HG03135 (cell line): ENCODE data around the gene ROR2.
"Not testable (repeated sequence)": the region's sequence is repeated elsewhere in the genome, so short reads cannot be mapped to it uniquely, and the experiment has no call there.

Source experiments
- ATAC-seq: cut with Tn5 transposase; IDR thresholded peaks from one replicate; pipeline ENCODE4 v1.9.1; 2021; ENCODE audit warnings: mild to moderate bottlenecking, moderate library complexity; ENCODE audit not compliant: unreplicated experiment

Gene ROR2

DNA sequence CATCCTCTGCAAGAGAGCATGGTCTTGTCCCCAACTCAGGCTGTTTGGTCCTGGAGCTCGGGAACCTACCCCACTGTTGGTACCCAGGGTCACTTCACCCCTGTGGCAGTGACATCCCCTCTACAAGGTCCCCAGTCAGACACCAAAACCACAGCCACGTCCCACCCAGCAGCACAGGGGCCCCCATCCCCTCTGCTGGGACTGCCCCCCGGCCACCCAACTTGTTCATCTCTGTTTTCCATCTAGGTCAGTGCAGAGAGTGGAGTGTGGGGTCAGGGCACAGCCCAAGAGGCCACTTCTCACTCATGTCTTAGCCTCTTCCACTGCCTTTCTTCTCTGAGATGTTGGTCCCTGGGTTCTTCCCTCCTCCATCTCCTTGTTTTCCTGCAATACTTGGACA lies 292.5 kb downstream of the ROR2 start:
- ATAC-seq, result no peak

DNA sequence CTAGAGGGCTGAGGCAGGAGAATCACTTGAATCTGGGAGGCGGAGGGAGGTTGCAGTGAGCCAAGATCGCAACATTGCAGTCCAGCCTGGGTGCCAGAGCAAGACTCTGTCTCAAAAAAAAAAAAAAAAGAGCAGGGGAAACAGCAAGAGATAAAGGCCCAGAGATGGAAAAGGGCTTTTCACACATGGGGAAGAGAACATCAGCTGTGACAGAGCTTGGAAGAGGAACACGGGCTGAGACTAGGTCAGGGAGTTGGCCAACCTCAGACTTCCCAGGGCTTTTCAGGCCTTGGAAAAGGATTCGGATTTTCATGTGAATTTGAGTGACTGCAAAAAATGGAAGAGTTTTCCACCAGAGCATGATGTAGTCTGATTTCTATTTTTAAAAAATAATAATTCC lies 294.4 kb downstream of the ROR2 start:
- ATAC-seq, result no peak

DNA sequence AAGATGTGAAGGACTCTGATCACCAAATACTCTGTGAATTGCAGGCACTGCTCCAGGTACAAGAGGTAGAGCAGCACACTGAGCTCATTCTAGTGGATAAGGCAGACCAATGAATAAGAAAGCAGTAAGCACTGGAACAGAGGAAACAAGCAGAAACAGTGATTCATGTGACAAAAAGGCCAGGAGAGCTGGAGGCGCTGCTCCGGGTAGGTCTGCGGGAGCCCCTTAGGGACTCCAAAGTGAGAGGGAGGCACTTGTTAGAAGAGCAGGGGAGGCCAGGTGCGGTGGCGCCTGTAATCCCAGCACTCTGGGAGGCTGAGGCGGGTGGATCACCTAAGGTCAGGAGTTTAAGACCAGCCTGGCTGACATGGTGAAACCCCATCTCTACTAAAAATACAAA lies 294.8 kb downstream of the ROR2 start:
- ATAC-seq, result no peak

DNA sequence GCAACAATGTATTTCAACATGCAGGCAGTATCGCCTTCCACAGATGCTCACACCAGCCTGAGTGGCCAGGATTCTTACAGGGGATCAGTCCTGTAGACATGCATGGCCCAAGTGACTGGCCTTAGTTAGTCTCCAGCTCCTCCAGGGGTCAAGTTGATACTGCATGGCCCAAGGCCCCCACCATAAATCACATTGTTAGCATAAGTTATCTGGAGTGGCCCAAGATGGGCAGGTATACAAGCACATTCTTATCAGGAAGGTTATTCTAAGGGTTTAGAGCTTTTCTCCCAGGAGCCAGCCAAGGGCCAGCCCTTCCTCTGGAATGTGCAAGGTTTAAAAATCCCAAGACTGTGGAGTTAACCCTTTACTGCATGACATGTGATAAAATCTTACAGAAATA lies 295.5 kb downstream of the ROR2 start:
- ATAC-seq, result no peak

DNA sequence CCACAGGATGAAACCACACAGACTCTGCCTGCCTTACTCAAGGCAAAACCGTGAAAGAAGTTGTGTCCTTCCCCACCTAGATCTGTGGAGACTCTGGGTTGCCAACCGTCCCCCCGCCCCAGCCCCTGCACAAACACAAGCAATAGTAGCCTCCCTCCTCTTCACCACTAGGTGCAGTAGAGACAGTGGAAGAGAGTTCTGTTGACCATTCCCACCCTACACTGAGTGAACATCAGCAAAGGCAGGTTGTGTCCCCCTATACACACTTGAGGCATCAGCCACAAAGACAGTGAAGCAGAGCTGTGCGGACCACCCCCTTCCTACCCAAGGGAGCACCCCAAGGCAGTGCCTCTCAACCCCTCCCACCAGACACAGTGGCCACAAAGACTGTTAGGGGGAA lies 302.7 kb downstream of the ROR2 start:
- ATAC-seq, result no peak

DNA sequence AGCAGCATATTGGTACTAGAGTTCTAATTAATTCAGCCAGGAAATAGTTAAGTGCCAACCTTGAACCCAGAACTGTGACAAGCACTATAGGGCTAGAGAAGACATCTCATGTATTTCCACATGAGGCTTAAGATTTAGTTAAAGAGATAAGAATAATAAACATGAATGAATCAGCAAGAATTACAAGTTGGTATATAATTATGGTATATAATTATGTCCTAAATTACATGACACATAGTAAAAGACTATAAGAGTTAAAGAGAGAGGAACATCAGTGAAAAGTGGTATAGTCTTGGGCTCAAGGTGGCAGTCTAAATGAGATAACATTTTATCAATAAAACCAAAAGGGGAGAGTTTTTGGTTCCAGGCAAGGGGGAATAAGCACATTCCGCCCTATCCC lies 303.3 kb downstream of the ROR2 start:
- ATAC-seq, result no peak

DNA sequence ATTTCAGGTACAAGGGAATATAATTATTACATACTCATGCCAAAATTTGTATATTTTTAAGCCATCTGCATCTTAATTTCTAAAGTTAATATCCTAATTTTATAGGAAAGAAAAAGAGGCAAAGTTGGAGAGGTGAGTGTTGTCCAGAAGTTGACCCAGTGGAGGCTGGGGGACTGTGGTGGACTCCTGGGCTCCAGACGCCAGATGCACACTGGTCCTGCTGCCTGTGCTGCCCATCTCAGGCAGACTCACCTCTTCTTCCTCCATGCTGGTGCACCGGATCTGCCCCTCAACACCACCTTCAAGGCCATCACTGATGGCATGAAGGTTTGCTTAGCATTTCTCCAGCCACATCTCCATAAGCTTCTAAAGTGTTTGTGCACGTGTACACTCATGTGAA lies 305.6 kb downstream of the ROR2 start:
- no peak for ATAC-seq

DNA sequence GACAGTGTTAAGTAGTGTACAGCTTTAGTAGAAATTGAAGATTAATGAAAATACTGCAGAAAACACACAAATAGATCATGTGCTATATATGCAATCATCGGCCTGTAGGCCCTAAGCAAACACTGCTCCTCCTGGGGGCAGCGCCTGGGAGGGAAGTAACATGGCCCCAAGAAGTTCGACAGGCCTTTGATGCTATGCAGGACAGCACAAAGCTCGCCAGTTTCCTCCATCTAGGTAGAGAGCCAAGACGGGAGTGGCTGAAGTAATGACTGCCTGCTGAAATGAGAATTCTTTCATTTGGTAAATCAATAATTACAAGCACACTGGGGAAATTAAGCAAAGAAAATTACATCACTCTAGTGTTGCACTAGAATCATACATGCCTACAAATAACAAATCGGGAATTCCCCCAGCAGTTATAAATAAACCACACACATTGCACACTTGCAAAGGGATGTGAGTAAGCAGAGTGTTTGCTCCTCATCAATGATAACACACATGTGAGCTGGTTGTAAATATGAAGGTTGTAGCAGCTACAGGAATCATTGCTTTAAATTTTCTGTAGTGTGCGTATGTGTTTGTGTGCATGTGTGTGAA lies 306.4 kb downstream of the ROR2 start:
- ATAC-seq, result no peak

DNA sequence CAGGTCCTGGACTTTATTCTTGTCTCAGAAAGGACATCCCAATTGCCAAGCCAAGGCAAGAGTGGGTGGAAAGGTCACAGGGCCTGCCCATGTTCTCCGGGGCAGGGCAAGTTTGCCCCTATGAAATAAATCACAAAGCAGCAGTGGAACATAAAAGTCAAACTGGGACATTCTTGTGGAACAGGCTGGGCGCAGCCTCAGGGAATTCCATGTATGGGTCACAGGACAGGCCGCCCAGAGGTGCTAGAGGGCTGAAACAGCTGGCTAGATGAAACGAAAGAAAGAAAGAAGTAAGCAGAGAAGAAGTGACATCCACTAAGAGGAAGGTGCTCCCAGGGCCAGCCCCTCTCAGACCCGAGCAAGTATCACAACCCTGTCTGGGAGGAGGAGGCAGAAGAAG lies 307.3 kb downstream of the ROR2 start:
- no peak for ATAC-seq

DNA sequence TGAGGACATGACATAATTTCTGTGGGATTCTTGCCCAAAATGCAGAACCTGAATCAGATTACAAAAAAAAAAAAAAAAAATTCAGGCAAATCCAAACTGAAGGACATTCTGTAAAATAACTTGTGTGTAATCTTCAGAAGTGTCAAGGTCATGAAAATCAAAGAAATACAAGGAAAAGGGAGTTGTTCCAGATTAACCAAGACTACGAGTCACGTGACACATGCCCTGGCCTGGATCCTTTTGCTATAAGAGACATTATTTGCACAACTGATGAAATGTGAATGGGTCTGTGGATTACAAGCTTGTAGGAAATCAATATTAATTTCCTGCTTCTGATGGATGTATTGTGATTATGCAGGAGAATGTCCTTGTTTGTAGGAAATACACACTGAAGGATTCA lies 309.6 kb downstream of the ROR2 start:
- ATAC-seq, result no peak

DNA sequence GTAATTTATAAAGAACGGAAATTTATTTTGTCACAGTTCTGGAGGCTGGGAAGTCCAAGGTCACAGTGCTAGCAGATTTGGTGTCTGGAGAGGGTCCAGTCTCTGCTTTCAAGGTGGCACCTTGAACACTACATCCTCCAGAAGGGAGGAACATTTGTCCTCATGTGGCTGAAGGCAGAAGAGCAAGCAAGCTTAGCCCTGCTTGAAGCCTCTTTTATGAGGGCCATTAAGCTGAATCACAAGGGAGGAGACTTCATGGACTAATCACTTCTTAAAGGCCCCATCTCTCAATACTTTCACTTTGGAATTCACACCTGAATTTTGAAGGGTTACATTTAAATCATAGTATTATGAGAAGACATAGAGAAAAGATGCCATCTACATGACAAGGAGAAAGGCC lies 311.0 kb downstream of the ROR2 start:
- no peak for ATAC-seq

DNA sequence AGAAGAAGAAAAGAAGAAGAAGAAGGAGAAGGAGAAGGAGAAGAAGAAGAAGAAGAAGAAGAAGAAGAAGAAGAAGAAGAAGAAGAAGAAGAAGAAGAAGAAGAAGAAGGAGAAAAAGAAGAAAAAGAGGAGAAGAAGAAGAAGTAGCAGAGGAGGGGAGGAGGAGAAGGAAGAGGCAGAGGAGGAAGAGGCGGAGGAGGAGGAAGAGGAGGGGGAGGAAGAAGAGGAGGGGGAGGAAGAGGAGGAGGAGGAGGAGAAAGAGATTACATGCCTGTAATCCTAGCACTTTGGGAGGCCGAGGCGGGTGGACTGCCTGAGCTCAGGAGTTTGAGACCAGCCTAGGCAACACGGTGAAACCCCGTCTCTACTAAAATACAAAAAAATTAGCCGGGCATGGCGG lies 315.2 kb downstream of the ROR2 start:
- ATAC-seq, result not testable (repeated sequence)

DNA sequence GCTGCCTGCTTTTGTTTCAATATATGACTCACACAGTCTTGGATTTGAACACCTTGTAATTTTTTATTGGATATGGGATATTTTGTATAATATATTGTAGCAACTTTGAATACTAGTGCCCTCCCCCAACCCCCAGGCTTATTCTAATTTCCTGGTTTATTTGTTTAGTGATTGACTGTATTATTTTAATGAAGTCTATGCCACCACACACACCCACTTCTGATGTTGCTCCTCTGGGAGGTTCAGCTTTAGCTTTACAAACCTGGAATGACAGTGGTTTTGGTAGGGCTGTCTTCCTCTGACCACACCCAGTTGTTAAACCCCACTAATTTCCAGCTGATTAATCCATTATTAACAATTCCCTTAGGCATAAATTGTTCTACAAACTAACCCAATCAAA lies 320.3 kb downstream of the ROR2 start:
- no peak for ATAC-seq

DNA sequence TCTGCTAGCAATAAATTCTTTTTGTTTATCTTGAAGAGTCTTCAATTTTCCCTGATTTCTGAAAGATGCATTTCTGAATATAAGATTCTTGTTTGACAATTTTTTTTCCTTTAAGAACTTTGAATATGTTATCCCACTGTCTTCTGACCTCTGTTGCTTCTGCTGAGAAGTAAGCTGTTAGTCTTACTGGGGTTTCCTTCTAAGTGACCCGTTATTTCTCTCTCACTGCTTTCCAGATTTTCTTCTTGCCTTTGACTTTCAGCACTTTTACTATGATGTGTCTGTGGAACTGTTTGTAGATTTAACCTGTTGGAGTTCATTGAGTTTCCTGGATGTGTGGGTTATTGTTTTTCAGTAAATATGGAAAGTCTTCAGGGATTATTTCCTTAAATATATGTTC lies 321.1 kb downstream of the ROR2 start:
- no peak for ATAC-seq

DNA sequence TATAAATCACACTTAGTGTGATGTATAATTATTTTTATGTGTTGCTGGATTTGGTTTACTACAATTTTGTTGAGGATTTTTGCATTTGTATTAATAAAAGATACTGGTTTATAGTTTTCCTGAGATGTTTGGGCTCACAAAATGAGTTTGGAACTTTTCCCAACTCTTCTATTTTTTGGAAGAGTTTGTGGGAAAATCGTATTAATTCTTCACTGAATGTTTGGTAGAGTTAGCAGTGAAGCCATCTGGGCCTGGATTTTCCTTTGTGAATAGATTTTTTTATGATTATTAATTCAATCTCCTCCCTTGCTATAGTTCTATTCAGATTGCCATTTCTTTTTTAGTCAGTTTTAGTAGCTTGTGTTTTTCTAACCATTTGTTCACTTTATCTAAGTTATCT lies 324.7 kb downstream of the ROR2 start:
- ATAC-seq, result no peak

DNA sequence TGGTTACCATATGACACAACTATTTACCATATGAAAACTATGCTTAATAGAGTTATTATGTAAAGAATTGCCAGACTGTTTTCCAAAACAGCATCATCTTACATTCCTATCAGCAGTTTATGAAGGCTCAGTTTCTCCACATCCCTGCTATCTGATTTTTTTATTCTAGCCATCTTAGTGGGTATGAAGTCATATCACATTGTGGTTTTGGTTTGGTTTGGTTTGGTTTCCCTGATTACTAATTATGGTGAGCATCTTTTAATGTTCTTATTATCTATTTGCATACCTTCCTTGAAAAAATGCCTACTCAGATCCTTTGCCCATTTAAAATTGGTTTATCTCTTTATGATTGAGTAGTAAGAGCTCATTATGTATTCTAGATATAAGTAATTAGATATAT lies 327.0 kb downstream of the ROR2 start:
- no peak for ATAC-seq

DNA sequence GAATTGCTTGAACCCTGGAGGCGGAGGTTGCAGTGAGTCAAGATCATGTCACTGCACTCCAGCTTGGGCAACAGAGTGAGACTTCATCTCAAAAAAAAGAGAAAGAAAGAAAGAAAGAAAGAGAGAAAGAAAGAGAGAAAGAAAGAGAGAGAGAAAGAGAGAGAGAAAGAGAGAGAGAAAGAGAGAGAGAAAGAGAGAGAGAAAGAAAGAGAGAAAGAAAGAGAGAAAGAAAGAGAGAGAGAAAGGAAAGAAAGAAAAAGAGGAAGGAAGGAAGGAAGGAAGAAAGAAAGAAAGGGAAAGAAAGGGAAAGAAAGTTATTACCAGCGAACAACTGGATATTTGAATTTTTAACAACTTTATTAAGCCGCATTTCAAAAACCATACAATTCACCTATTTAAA lies 327.9 kb downstream of the ROR2 start:
- ATAC-seq, result not testable (repeated sequence)

DNA sequence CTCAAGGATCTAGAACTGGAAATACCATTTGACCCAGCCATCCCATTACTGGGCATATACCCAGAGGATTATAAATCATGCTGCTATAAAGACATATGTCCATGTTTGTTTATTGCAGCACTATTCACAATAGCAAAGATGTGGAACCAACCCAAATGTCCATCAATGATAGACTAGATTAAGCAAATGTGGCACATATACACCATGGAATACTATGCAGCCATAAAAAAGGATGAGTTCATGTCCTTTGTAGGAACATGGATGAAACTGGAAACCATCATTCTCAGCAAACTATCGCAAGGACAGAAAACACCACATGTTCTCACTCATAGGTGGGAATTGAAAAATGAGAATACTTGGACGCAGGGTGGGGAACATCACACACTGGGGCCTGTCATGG lies 336.0 kb downstream of the ROR2 start:
- not testable (repeated sequence) for ATAC-seq

DNA sequence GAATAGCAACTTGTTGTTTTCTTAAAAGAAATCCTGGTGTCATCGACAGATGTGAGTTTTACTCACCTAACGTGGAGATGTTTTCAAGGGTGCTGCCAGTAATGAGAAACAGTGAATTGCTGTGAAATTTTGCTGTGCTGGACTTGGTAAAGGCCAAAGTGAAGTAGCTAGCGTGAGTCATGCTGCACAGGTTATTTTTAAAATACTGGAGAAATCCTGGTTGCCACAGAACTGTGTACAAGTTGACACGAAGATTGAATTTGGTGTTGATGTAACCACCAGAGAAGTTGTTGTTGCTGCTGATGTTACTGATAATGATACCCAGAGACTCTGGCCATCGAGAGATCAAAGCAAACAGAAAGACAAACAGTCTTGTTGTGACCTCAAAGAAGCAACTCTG lies 338.4 kb downstream of the ROR2 start:
- no peak for ATAC-seq

DNA sequence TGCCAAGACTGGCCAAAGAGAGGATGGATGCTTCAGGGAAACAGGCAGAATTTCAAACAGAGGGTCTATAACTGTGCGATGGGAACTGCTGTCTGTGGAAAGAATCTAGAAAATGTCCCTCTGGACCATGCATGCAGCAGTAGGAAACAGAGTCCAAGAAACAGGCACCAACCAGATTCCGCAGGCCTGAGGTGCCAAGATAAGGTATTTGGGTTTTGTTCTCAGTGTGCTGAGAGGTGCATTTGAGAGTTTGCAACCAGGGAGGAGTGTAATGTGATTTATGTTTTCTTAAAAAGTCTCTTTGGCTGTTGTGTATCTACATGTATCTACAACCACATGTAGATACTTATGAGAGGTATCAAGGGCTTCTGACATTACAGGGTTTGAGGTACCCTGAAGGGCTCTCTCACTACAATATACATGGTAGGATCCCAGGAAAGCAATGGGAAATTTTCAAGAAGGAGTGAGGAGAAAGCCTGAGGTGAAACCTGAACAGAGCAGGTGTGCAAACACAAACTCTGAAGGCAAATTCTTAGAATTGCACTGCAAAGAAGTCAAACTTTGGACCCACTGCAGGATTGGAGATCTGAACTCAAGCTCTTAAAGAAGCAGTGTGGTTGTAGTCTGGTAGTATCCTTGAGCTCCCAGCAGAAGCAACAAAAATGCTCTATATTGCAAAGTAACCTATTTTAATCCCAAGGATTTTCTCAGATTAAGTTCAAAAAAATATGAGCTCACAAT lies 343.6 kb downstream of the ROR2 start:
- no peak for ATAC-seq

DNA sequence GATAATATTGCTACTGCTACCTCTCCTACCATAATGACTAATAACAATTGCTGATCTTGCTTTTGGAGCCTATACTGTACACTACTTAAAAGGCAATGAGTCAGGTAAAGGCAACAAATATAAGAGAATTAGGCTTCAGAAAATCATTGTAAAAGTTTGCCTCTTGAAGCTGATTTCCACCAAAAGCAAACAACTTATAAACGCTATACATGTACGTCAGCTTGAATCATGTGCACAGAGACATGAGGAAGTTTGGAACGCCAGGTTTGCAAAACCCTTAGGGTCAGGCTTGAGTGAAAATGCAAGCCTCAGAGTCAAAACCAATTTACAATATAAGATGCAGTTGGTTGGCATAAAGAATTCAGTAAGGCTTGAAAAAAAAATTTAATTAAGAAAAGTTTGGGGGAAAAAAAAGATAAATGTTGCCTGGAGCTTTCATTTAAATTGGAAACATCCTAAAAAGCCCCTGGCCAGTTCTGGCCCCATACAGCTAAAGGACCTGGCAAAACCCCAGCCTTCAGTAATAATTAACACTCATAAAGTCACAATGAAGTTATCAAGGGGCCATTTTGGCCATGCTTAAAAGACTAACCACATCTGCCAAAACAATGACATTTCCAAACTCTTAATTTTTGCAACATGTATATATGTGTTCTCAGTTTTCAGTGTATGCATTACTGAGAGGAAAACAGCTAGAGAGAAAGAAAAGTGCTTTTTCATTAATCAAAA lies 345.4 kb downstream of the ROR2 start:
- ATAC-seq, result no peak

DNA sequence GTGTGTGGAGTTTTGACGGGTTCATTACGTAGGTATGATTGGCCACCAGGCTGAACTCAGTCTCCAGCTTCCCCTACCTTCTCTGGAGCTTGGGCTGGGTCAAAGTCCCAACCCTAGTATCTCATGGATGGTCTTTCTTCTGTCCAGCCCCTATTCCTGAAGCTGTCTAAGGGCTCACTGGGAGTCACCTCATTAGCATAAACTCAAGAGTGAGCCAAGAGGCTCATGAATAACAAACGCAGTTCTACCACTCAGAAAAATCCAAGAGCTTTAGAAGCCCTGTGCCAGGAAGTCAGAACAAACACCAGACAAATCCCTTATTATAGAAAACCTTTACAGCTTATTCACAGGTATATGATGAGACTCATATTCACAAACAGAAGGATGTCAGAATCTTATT lies 346.1 kb downstream of the ROR2 start:
- ATAC-seq, result no peak
